GM04503 (cell line): ENCODE measurements around the gene IER2.

Experiments used
- DNase-seq: peaks from one replicate; pipeline ENCODE4 v3.0.0-alpha.2; 2012; ENCODE audit warnings: low read depth

IER2 gene

GRCh38 chr19:13118424-13119193 is 31.6 kb upstream of the IER2 start:
- DNase-seq, result no peak

- no peak for DNase-seq
Measured at GRCh38 chr19:13119627-13120026, 30.6 kb upstream of the IER2 start.

- no peak for DNase-seq
Measured at GRCh38 chr19:13120031-13120430, 30.2 kb upstream of the IER2 start.

GRCh38 chr19:13120817-13121216 is 29.4 kb upstream of the IER2 start:
- no peak for DNase-seq

GRCh38 chr19:13121551-13122274 is 28.5 kb upstream of the IER2 start:
- DNase-seq, result no peak

DNA sequence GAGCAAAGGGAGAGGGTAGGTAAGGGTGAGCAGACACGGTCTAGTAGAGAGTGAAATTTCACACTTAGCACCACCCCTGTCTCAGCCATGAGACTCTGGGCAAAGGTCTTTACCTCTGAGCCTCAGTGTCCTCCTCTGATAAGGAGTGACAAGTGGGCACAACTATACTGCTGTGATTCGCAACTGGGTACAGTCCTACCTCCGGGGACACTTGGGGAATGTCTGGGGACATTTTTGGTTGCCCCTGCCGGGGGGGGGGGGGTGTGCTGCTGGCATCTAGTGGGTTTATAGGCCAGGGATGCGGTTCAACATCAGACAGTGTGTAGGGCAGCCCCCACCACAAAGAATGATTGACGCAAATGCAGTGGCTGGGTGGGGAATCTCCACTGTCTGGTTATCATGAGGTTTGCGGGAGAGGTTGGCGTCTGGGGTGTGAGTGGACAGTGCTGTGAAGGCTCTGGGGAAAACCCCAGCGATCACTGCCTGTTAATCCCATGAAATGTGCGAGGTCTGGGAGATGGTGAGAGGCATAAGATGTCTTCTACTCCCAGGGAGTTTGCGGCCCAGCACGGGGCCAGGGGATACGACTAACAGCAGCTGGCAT is 27.8 kb upstream of the IER2 start:
- DNase-seq, result no peak

GRCh38 chr19:13122980-13123957 is 26.9 kb upstream of the IER2 start:
- no peak for DNase-seq

- DNase-seq, result no peak
Measured at GRCh38 chr19:13127051-13127450, 23.2 kb upstream of the IER2 start.

- DNase-seq, result no peak
Measured at GRCh38 chr19:13127811-13128575, 22.2 kb upstream of the IER2 start.

- no peak for DNase-seq
Measured at GRCh38 chr19:13128583-13128982, 21.6 kb upstream of the IER2 start.

DNA sequence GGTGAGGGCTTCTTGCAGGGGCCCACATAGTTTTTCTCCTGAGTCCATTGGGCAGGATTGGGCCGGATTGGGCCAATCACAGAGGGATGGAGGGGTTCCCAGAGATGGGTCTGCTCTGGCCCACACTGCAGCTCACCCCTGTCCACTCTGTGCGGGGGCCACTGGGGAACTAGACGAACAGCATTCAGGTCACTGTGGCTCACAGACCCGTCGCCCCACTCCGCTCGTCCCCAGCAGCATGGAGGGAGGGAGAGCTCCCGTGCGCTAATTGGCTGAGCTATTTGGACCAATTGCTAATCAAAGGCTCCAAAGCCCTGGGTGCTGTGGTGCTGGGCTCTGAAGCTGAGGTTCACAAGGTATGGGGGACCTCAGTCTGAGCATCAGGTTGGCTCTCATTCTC is 20.8 kb upstream of the IER2 start:
- DNase-seq, result no peak

DNA sequence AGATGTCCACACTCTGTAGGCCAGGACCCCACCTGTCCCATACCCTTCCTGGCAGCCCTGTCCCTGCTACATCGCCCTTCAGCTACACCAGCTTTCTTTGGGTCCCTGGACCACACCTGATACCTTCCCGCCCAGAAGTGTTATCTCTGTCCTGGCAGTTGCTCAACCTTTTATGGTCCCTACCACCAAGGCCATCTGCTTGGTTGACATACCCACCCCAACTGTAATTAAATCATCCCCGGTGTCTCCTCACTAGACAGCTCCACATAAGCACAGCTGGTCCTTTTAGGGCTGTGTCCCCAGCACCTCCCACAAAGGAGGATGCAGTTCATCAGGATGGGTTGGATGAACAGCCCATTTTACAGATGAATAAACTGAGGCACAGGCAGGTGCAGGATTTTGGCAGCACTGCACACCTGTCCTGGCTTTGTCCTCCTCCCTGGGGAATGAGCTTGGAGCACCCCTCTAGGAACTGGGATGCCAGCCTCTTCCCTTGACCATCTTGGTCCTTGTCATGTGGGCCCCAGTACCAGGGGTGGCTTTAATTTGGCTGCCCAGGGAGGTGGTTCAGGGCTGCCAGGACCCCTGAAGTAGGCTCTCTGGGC is 19.2 kb upstream of the IER2 start:
- DNase-seq, result no peak

- no peak for DNase-seq
Measured at GRCh38 chr19:13132471-13133180, 17.6 kb upstream of the IER2 start.

GRCh38 chr19:13133241-13133870 is 16.9 kb upstream of the IER2 start:
- no peak for DNase-seq

- DNase-seq, result no peak
Measured at GRCh38 chr19:13134626-13135025, 15.6 kb upstream of the IER2 start.

GRCh38 chr19:13135068-13136062 is 14.8 kb upstream of the IER2 start:
- no peak for DNase-seq

DNA sequence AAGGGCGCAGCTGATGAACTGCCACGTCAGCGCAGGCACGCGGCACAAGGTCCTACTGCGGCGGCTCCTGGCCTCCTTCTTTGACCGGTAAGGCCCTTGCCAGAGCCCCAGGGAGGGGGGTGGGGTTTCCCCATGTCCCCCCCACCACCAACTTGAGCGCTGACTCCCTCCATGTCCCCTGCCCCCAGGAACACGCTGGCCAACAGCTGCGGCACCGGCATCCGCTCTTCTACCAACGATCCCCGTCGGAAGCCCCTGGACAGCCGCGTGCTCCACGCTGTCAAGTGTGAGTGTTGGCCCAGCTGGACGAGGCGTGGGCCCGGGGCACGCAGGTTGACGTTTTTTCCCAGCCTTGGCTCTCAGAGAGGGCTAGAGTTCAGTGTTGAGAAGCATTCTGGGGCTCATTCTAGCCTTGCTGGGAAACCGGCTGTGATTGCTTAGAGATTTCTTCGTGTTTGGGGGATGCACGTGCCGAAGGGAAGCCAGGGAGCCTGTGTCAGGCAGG is 12.9 kb upstream of the IER2 start:
- no peak for DNase-seq
